ENCODE data around the gene ZNF213. TPM values are rescaled to one million over a fixed set of nuclear protein-coding genes. Genes with fewer than 3 reads are reported as not detected.

ZNF213 gene
- total RNA-seq = 100 to 1,000 TPM in 1 of 4 donors, 10 to 100 TPM in 1, 1 to 10 TPM in 1, under 1 TPM in 1; 0.77 to 101 (median 11.1) TPM

- Histone ChIP-seq H3K27ac (peak within 1 kb of the TSS; percentile 89 to 97), H3K4me3 (peak within 1 kb of the TSS; percentile 90 to 94), H3K36me3 (no peaks in the 10 kb centered on the region), H3K27me3 (no peaks in the 10 kb centered on the region), H3K9me3 (no peaks in the 10 kb centered on the region), H3K4me1 (no peaks in the 10 kb centered on the region)
- DNase-seq = peak; percentile 94 to 97
- TF ChIP-seq CTCF (IDR thresholded peaks at IDR 0.05) (peak in 1 of 4 experiments; percentile 23), POLR2A (IDR thresholded peaks at IDR 0.05) (peak; percentile 83 to 87)
- intact Hi-C loops (cut with DNase I; ENCODE audit: low total_unique reads) = no loop called here
These were observed at the start of gene ZNF213 for GRCh38 chr16:3134338-3135125. Gene ZNF213 (plus strand): TSS chr16:3135029. CDS start chr16:3137281, 2,252 bp downstream.

- no peak for DNase-seq
- Histone ChIP-seq H3K27ac (peak overlapping the region in 1 of 2 donors; percentile 63), H3K9me3 (no peaks in the 10 kb centered on the region), H3K4me1 (no peaks in the 10 kb centered on the region), H3K4me3 (peak overlapping the region in 1 of 2 donors; percentile 2), H3K27me3 (no peaks in the 10 kb centered on the region), H3K36me3 (no peaks in the 10 kb centered on the region)
- intact Hi-C loops (cut with DNase I; ENCODE audit: low total_unique reads) = no loop called here
- no peak for TF ChIP-seq CTCF (IDR thresholded peaks at IDR 0.05)
- no peak for TF ChIP-seq POLR2A (IDR thresholded peaks at IDR 0.05)
These were observed 48.8 kb upstream of the ZNF213 start for GRCh38 chr16:3085868-3086595.

- H3K4me1 ChIP-seq = no peaks in the 10 kb centered on the region
- H3K27ac ChIP-seq = peak overlapping the region; percentile 53 to 63
- no peak for DNase-seq
- no peaks in the 10 kb centered on the region for H3K9me3 ChIP-seq
- intact Hi-C loops (cut with DNase I; ENCODE audit: low total_unique reads) = no loop called here
- TF ChIP-seq POLR2A (IDR thresholded peaks at IDR 0.05) = no peak
- no peak for TF ChIP-seq CTCF (IDR thresholded peaks at IDR 0.05)
- H3K4me3 ChIP-seq = peak overlapping the region in 1 of 2 donors; percentile 2
- no peaks in the 10 kb centered on the region for H3K27me3 ChIP-seq
- no peaks in the 10 kb centered on the region for H3K36me3 ChIP-seq
These were observed 48.1 kb upstream of the ZNF213 start for GRCh38 chr16:3086596-3087242.

- peaks cover 0 to 2% of the 10 kb centered on the region in 2 donors for H3K27me3 ChIP-seq
- intact Hi-C loops (cut with DNase I; ENCODE audit: low total_unique reads) = no loop called here
These were observed 47.3 kb upstream of the ZNF213 start for GRCh38 chr16:3087243-3088235.

More at GRCh38 chr16:3087243-3088235, 47.3 kb upstream of the ZNF213 start:
- DNase-seq = peak in 1 of 2 donors; percentile 41
- TF ChIP-seq POLR2A (IDR thresholded peaks at IDR 0.05) (no peak), CTCF (IDR thresholded peaks at IDR 0.05) (no peak)
- Histone ChIP-seq H3K27ac (peak overlapping the region; percentile 53 to 63), H3K4me1 (no peaks in the 10 kb centered on the region), H3K4me3 (peak overlapping the region in 1 of 2 donors; percentile 2), H3K9me3 (no peaks in the 10 kb centered on the region), H3K36me3 (no peaks in the 10 kb centered on the region)
